AG09309 (cell line): ENCODE measurements around the gene IFNA4.
"Not testable (repeated sequence)": the region's sequence is repeated elsewhere in the genome, so short reads cannot be mapped to it uniquely, and the experiment has no call there.

ENCODE experiments used
- DNase-seq: peaks from one replicate; pipeline ENCODE4 v3.0.0-alpha.2; 2010; ENCODE audit warnings: low read depth
- H3K4me3 ChIP-seq: 2 replicates; pipeline ENCODE4 v1.5.1; 2011; ENCODE audit warnings: mild to moderate bottlenecking, low read depth, low read length, moderate library complexity; ENCODE audit not compliant: control insufficient read depth
- TF ChIP-seq, protein P1 (sequence below): IDR thresholded peaks from 2 replicates; pipeline ENCODE4 v1.5.1; 2011; ENCODE audit warnings: mild to moderate bottlenecking, low read depth, low read length, inconsistent platforms; ENCODE audit not compliant: insufficient read depth, control insufficient read depth; ENCODE audit errors: missing control alignments

Gene IFNA4

GRCh38 chr9:21213411-21214326 lies 26.3 kb upstream of the IFNA4 start:
- TF ChIP-seq, protein P1, sequence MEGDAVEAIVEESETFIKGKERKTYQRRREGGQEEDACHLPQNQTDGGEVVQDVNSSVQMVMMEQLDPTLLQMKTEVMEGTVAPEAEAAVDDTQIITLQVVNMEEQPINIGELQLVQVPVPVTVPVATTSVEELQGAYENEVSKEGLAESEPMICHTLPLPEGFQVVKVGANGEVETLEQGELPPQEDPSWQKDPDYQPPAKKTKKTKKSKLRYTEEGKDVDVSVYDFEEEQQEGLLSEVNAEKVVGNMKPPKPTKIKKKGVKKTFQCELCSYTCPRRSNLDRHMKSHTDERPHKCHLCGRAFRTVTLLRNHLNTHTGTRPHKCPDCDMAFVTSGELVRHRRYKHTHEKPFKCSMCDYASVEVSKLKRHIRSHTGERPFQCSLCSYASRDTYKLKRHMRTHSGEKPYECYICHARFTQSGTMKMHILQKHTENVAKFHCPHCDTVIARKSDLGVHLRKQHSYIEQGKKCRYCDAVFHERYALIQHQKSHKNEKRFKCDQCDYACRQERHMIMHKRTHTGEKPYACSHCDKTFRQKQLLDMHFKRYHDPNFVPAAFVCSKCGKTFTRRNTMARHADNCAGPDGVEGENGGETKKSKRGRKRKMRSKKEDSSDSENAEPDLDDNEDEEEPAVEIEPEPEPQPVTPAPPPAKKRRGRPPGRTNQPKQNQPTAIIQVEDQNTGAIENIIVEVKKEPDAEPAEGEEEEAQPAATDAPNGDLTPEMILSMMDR: peak; percentile 38
- DNase-seq: not testable (repeated sequence)

DNA sequence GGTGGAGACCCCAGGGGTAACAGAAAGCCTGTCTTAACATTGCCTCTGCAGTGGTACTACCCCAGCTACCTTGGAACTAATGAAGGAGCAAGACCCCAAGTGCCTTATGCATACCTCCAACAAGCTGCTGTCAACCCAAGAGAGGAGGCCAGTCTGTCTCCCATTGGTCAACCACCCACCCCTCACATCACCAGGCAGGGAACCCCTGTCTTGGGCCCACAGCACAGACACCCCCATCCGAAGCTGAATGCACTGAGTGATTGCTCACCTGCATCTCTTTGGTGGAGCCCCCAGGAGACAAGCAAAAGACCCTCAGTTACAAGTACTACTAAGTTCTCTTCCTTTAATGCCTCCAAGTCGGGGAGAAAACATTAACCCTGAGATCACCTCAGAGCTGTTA lies 24.8 kb upstream of the IFNA4 start:
- DNase-seq, H3K4me3 ChIP-seq: not testable (repeated sequence)

More at GRCh38 chr9:21213411-21214326, 26.3 kb upstream of the IFNA4 start:
- H3K4me3 ChIP-seq: not testable (repeated sequence)

- not testable (repeated sequence) for H3K4me3 ChIP-seq
These were observed 23.4 kb upstream of the IFNA4 start for GRCh38 chr9:21210782-21211181.

DNA sequence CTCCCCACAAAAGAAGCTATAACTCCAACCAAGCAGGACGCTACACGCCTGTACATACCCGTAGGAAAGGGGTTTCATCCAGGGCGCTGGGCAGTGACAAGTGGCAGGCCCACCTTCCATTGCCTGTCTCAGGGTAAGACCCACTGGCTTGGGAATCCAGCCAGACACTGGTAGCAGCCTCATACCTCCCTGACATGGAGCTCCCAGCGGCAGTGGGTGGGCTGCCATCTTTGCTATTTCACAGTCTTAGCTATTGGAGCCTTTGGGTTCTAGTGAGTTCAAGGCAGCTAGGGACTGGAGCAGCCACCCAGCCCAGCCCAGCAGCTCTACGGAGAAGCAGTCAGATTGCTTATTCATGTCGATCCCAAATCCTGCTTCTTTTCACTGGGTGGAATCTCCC lies 22.9 kb upstream of the IFNA4 start:
- TF ChIP-seq, protein P1: no peak
- no peak overlapping the region for H3K4me3 ChIP-seq
- no peak for DNase-seq

More at GRCh38 chr9:21210782-21211181, 23.4 kb upstream of the IFNA4 start:
- DNase-seq: not testable (repeated sequence)

GRCh38 chr9:21207043-21207442 lies 19.7 kb upstream of the IFNA4 start, which contains the start of gene IFNA10:
Gene IFNA10 (minus strand): TSS chr9:21207143. CDS start chr9:21207097, 46 bp downstream.
- DNase-seq, H3K4me3 ChIP-seq: not testable (repeated sequence)

DNA sequence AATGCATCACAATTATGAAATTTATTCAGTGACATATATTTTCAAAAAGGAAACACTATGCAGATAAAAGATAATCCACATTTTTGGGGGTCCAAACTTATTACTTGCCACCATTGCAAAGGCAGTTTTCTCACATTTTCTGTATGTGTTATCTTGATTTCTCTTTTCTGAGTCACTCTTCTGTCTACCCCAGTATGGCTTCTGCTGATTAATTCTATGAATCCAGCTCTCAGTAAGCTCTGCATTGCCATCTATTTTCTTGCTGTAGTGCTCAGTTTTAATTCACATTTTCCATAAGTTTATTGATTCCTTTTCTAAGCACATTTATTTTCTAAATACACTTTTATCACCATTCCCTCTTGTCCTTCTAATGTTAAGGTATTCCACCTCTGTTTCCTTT lies 17.8 kb upstream of the IFNA4 start:
- TF ChIP-seq, protein P1: no peak
- DNase-seq: no peak

GRCh38 chr9:21202105-21202504 lies 14.7 kb upstream of the IFNA4 start, which contains the start of gene IFNA7:
Gene IFNA7 (minus strand): TSS chr9:21202205. CDS start chr9:21202165, 40 bp downstream.
- DNase-seq, H3K4me3 ChIP-seq: not testable (repeated sequence)

More for the DNA sequence above, 17.8 kb upstream of the IFNA4 start:
- no peak overlapping the region for H3K4me3 ChIP-seq

- not testable (repeated sequence) for H3K4me3 ChIP-seq, DNase-seq
- TF ChIP-seq, protein P1: peak; percentile 53
These were observed 7.7 kb upstream of the IFNA4 start for GRCh38 chr9:21194867-21195776.
